Glomerular endothelial cell (primary cell): ENCODE results near the gene LRP1B. TPM values are rescaled to one million over a fixed set of nuclear protein-coding genes. Genes with fewer than 3 reads are reported as not detected.

Source experiments
- DNase-seq: peaks from one replicate; pipeline ENCODE4 v3.0.0-alpha.2; 2011; ENCODE audit warnings: low read depth, low spot score; ENCODE audit errors: extremely low read depth
- total RNA-seq: library from RNA; depleted of rRNA; stranded (reverse); fragments of >200 nt; gene quantifications from 2 replicates; pipeline ENCODE4 v1.2.3, GENCODE V29; 2015

Gene LRP1B
- total RNA-seq, 1 donor from 2014 or later, result not detected

- no peak for DNase-seq
Observed at GRCh38 chr2:141526760-141527159, 604.1 kb downstream of the LRP1B start.

DNA sequence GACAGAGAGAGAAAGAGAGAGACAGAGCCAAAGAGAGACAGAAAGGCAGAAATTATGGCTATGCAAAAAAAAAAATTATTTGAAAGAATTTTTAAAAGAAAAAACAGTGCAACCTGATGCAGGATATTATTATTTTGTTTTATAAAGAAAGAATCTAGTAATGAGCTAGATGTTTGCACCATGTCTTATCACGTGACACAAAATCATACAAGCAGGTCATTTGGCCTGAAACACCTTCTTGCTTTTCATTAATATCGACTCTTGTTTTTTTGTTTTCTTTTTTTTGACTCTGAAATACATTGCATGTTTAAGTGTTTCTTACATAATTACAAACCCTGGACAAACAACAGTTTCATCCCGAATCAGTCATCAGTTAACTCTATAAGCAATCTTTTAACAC is 606.0 kb downstream of the LRP1B start:
- no peak for DNase-seq

DNA sequence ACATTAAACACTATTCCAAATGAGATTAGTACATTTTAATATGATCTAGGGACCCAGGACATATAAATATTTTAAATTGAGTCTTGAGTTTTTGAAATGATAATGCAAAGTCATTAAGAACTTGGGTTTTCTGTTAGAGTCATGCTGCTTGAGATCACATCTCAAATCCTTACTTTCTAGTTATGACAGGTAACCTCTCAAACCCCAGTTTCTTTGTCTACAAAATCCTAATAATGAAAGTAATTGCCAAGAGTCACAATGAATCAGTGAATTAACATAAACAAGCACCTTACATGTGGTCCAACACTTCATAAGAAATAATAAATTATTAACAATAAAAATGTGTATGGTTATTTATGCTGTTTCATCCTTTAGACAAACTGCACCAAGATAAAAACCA is 607.6 kb downstream of the LRP1B start:
- no peak for DNase-seq

DNA sequence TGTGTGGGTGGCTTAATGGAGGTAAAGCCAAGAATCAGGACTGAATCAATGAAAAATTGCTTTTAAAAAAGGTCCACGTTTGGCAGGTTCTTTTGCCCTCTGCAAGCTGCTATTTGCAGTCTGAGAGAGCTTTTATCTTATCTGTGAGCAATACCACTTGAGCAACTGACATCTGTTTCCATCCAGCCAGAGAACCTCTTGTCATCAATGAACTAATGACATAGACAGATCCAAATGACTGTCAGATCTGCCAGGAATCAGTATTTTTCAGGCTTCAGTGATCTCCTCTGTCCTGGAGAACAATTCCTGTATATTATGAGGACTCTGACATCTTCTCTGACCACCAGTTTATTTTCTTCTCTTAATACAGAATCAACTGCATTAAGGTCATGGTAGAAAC is 608.1 kb downstream of the LRP1B start:
- DNase-seq, result no peak

GRCh38 chr2:141522048-141522447 is 608.8 kb downstream of the LRP1B start:
- DNase-seq, result no peak

GRCh38 chr2:141519906-141520305 is 610.9 kb downstream of the LRP1B start:
- no peak for DNase-seq

DNA sequence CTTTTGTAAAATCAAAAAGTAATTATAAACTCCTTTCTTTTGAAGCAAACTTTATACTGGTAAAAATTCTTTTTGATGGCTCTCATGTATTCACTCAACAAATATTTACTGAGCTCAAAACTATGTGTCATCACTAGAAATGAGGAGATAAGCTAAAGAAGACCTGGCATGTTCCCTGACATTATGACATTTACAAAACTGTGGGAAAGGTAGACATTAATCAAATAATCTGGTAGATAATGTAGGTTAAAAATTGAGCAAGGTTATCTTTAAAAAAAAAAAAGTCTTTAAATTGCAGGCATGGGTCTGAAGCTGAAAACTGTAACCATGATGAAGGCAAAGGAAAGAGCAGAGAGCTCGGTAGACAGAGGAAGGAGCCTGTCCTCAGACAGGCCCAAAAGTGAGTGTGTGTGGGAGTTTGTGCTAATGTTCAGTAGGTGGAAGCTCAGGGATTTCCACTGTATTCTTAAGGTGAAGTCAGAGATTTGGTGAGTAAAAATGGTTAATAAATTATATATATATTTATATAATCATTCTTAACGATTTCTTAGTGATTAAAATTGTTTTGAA is 612.9 kb downstream of the LRP1B start:
- no peak for DNase-seq

- DNase-seq, result no peak
Observed at GRCh38 chr2:141517180-141517851, 613.5 kb downstream of the LRP1B start.

DNA sequence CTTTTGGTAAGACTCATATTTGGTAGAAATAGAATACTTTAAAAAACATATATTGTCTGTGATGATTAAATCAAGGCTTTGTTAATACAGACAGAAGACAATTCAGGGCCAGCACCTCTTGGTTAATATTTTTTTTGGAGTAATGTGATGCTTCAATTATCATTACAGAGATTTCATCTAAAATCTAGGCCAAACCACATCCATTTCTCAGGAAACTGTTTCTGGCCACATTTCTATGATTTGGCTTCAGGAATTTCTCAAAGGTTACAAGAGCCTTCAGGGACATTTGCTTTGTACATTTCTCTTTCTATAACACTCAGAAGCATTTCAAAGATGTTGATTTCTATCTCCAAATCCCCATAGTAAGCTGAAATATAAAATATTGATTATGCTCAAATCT is 614.9 kb downstream of the LRP1B start:
- DNase-seq, result no peak

GRCh38 chr2:141513853-141514252 is 617.0 kb downstream of the LRP1B start:
- DNase-seq, result no peak

DNA sequence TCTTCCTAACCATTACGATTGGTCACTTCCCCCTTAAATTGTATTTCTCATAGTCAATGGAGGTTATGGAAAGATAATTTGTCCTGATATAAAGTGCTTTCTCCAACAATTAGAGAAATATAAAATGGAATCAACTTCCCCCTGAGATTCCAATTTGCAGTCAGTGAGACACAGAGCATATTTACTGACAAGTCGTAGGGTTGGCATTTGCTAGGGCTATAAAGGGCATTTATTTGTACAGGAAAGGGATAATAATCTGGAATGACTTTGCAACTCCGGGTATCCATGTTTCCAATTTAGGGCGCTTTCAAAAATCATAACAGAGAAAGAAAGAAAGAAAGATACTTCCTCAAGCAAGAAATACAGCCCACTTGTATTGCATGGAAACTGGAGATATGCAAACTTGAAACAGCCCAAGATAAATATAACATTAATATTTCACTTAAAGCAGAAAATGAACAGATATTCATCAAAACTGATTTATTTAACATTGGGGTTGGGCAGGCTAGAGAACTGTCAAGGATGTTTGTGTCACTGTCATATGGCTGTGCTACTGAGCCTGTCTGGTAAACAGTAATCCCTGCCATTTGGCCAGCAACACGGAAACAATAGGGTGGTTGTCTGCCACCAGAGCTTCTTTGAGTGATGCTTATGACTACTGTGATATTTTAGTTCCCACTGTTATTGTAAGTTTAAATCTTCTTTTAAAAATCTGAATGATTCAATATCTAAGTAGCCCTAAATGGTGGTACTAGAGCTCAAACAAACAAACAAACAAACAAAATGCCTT is 621.8 kb downstream of the LRP1B start:
- no peak for DNase-seq

DNA sequence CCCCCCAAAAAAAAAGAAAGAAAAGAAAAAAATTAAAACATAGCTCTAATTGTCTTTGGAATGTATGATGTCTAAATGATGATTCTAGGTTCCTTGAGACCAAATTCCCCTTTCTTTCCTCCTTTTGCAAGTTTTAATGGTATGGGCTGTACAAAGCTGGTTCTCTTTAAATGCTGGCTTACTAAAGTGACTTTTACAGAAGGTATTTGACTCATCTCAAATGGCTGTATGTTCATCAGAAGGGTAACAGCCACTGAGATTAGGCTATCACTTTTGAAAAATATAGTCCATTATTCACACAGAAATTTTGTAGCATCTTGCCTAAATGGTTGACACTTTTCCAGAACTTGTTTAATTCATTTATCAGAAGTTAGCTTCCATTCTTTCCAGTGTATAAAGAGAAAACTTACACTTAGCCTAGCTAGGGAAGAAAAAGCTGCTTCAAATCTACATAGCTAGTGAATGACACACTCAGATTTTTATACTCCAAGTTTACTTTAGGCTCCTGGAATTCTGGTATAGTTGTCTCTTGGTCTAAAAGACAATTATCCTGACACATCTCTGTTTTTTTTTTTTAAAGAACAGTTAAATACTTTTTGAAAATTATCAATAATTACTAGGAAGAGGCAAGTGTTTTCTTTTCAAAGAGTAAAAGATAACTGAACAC is 622.6 kb downstream of the LRP1B start:
- DNase-seq, result no peak

GRCh38 chr2:141506135-141506534 is 624.7 kb downstream of the LRP1B start:
- DNase-seq, result no peak

DNA sequence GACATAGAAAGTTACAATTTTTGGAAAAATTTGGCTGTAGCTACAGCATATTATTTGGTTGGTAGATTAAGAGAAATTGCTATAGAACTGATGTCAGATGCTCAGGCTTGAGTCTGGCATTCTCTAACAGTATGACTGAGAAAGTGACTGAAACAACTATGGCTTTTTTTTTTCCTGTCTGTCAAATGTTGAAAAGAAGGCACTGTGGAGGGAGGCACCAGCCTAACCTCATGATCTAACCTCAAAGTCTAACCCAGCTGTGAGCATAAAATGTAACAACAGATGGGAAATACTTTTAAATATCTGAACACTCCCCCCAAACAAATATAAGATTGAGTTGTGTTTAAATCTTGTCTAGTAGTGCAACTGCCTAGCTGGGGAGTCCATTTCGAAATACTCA is 629.1 kb downstream of the LRP1B start:
- no peak for DNase-seq

DNA sequence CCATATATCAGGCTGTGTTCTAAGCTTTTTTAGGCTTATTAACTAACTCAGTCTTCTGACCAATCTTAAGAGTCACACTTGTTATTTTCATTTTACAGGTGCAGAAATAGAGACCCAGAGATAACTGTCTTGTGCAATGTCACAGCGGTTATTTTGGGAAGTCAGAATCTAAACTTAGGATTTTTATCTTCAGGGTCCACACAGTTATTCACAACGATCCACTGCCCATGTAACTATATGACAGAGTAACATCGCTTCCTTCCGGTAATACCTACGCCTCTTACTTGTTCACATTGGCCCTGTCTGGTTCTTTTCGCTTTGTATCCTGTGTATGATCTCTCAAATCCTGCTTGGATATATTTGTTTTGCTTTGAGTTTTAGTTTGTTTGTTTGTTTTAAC is 631.7 kb downstream of the LRP1B start:
- DNase-seq, result no peak

GRCh38 chr2:141498561-141498960 is 632.3 kb downstream of the LRP1B start:
- no peak for DNase-seq

DNA sequence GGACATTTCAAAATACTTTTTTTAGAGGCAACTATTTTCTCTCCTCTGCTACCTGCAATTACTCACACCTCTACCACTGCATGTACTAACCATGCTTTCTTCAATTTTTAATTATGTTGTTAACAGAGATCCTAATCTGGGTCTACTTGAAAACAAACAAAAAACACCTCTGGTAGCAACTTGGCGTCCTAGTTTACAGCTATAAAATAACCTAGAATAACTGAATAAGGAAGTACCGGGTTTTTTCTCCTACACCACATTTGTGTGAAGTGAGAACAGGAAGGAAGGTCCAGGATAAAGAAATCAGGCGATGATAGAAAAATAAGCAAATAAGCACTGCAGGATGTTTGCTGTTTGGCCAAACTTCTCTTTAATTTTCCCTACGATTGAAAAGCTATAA is 633.5 kb downstream of the LRP1B start:
- DNase-seq, result no peak

DNA sequence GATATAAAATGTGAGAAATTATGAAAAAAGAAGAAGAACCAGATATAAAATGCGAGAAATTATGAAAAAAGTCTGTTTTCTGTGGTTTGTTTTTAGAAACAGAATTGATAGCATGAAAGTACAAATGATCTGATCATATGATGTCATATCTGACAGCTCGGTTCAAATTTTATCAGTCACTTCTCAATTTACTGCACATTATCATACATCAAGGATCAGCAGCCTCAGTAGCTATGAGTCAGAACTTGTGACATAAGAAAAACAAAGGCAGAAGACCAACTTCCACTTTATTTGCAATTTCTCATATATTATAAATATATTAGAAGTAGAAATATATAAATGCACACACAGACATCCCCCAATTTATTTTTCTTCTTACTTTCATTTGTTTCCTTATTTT is 634.0 kb downstream of the LRP1B start:
- no peak for DNase-seq

- no peak for DNase-seq
Observed at GRCh38 chr2:141493936-141494335, 636.9 kb downstream of the LRP1B start.

- no peak for DNase-seq
Observed at GRCh38 chr2:141492816-141493215, 638.0 kb downstream of the LRP1B start.

DNA sequence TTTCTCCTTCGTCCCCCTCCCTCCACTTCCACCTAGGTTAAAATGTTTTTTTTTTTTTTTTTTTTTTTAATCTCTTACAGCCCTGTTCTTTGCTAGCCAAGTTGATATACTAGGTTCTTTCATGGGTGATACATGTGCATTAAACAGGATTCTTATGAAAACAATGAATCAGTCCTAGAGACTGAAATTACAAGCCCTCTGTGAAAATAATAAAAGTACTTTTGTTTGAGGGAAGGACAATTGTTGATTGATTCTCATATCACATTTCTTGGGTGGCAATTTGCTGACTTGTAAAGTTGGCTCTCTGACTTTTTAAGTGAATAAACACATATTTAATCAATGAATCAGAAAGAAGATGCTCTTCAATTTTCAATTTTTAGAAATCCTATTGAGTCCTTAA is 639.9 kb downstream of the LRP1B start:
- DNase-seq, result no peak

DNA sequence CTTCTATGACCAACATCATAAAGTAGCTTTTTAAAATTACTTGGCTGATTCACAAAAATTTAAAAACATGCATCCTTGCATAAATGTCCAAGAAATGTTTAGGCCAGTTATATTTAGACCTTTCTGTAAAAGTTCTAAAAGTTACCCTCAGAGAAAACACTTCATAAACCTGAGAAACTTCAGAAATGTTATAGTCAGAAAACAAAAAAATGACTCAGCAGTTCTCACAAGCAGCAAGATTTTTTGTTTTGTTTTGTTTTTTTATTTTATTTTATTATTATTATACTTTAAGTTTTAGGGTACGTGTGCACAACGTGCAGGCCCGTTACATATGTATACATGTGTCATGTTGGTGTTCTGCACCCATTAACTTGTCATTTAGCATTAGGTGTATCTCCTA is 648.1 kb downstream of the LRP1B start:
- DNase-seq, result no peak
